GM13977 (cell line): ENCODE data around the gene BBS7.

Experiments
- DNase-seq: peaks from one replicate; pipeline ENCODE4 v3.0.0; 2012; ENCODE audit warnings: low spot score
- in situ Hi-C: fragments of 300-500 bp; cut with MboI; formaldehyde crosslinking; loops from one replicate; pipeline ENCODE4 v1.12.0; 2022; ENCODE audit warnings: low sequenced_read_pairs, low pct_unique_long_range_greater_than_20kb, mixed read lengths, inconsistent platforms; ENCODE audit not compliant: unreplicated experiment
- TF ChIP-seq, protein P1 (sequence below): IDR thresholded peaks from 2 replicates; pipeline ENCODE4 v1.5.1; 2012; ENCODE audit warnings: mild to moderate bottlenecking, control low read depth; ENCODE audit not compliant: insufficient read depth; ENCODE audit errors: extremely low read depth, missing control alignments

The BBS7 gene

DNA sequence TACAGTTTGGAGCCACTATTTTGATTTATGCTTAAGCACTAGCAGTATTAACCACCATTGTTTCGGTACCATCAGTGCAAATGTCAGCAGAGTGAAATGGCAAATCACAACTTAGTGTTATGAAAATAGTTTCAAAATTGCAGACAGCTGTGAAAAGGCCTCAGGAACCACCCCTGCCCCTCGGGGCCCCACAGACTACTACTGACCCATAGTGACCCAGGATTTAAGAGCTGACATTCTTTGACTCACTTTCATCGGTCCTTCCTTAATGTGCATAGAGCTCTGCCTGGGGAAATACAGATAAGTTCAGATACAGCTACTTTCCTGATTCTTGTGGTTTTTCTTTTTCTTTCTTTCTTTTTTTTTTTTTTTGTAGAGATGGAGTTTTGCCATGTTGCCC lies 3.3 kb upstream of the BBS7 start:
- TF ChIP-seq, protein P1, sequence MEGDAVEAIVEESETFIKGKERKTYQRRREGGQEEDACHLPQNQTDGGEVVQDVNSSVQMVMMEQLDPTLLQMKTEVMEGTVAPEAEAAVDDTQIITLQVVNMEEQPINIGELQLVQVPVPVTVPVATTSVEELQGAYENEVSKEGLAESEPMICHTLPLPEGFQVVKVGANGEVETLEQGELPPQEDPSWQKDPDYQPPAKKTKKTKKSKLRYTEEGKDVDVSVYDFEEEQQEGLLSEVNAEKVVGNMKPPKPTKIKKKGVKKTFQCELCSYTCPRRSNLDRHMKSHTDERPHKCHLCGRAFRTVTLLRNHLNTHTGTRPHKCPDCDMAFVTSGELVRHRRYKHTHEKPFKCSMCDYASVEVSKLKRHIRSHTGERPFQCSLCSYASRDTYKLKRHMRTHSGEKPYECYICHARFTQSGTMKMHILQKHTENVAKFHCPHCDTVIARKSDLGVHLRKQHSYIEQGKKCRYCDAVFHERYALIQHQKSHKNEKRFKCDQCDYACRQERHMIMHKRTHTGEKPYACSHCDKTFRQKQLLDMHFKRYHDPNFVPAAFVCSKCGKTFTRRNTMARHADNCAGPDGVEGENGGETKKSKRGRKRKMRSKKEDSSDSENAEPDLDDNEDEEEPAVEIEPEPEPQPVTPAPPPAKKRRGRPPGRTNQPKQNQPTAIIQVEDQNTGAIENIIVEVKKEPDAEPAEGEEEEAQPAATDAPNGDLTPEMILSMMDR: no peak
- no peak for DNase-seq
- in situ Hi-C loops: no loop called here

GRCh38 chr4:121863799-121864198 lies 6.5 kb downstream of the BBS7 start:
- in situ Hi-C loops: no loop called here
- TF ChIP-seq, protein P1: no peak
- DNase-seq: no peak

GRCh38 chr4:121861426-121861825 lies 8.8 kb downstream of the BBS7 start:
- TF ChIP-seq, protein P1: no peak
- in situ Hi-C loops: no loop called here
- no peak for DNase-seq

DNA sequence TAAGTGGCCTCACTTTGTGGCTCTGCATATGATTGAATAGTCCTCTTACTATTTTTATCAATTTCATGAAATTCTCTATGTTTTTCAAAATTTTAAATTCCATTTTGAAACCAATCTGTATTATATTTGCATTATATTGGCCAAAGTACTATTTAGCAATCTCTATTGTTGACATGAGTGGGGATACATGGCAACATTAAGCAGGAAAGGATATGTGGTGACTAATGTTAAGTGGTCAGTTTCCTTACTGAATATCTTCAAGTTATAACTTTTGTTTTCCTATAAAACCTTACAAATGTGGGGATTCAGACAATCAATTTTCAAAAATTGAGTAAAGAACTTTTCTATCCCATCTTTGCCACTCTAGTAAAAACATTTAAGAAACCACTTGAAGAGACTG lies 10.2 kb downstream of the BBS7 start:
- TF ChIP-seq, protein P1: no peak
- DNase-seq: no peak
- in situ Hi-C loops: no loop called here

DNA sequence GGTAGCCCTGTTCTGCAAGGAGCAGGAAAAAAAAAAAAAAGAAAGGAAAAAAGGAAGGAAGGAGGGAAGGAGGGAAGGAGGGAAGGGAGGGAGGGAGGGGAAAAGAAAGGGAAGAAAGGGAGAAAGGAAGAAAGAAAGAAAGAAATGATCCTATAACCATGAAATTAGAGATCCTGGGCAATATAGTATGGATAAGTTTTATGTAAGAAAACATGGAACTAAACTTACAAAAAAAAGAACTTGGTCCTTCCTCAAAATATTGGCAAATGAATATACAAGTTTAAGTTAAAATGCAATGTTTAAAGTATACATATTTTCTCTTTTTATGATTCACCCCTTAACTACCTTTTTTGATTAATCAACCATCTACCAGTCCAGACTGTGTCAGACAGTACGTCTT lies 18.9 kb downstream of the BBS7 start:
- TF ChIP-seq, protein P1: no peak
- in situ Hi-C loops: no loop called here

GRCh38 chr4:121846662-121847061 lies 23.6 kb downstream of the BBS7 start:
- DNase-seq: no peak
- TF ChIP-seq, protein P1: no peak
- in situ Hi-C loops: no loop called here

More for the DNA sequence above, 18.9 kb downstream of the BBS7 start:
- DNase-seq: no peak

DNA sequence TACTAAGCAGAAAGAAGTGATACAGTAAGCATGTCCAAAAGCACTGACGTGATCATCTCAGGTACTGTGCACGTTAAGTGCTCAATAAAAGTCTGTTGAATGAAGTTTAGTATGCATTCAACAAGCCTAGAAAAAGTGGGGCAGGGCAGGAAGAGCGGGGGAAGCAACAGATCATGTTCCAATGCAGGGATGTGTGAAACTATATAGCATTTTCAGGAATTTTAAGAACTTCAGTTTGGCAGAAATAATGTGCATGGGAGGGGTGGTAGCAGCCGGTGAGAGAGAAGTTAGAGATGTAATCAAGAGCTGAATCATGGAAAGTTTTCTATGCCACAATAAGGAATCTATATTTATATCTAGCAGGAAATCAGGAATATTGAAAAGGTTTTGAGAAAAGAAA lies 27.4 kb downstream of the BBS7 start:
- in situ Hi-C loops: no loop called here
- TF ChIP-seq, protein P1: no peak
- DNase-seq: no peak
